Gastrocnemius medialis (tissue), 4 donors: Measurements from ENCODE around the gene SUPT3H. TPM values are rescaled to one million over a fixed set of nuclear protein-coding genes. Genes with fewer than 3 reads are reported as not detected.

ENCODE experiments used
- ATAC-seq, 2 donors: fragments of 150-250 bp; one replicate each; pipeline ENCODE4 v1.9.1; 2016
- DNase-seq, 2 donors: peaks; one replicate each; pipeline ENCODE4 v3.0.0-alpha.2; 2019
- H3K27ac ChIP-seq, 4 donors: fragments of 200-600 bp; sonication (generic); 1 replicate in 1 of 4; 2 replicates in 3 of 4; pipeline ENCODE4 v1.5.1; 2016 to 2018; ENCODE audit warnings: mild to moderate bottlenecking in 2 of 4, moderate library complexity in 1 of 4
- H3K27me3 ChIP-seq, 3 donors: fragments of 200-600 bp; sonication (generic) in 2 of 3; 1 replicate in 1 of 3; 2 replicates in 2 of 3; pipeline versions ENCODE4 v1.5.1 to v1.6.0; 2016 to 2019; ENCODE audit warnings: mild to moderate bottlenecking in 1 of 3, moderate library complexity in 1 of 3
- H3K36me3 ChIP-seq, 2 donors: fragments of 200-600 bp; sonication (generic) in 1 of 2; one replicate each; pipeline ENCODE4 v1.5.1; 2017 to 2018
- H3K4me1 ChIP-seq, 2 donors: fragments of 200-600 bp; sonication (generic) in 1 of 2; one replicate each; pipeline ENCODE4 v1.5.1; 2016 to 2017; ENCODE audit warnings: mild to moderate bottlenecking in 2 of 2
- H3K4me3 ChIP-seq, 4 donors: fragments of 200-600 bp; sonication (generic) in 3 of 4; 1 replicate in 1 of 4; 2 replicates in 3 of 4; pipeline ENCODE4 v1.5.1; 2016 to 2019; ENCODE audit warnings: mild to moderate bottlenecking in 2 of 4
- H3K9me3 ChIP-seq, 3 donors: fragments of 200-600 bp; sonication (generic) in 2 of 3; 1 replicate in 1 of 3; 2 replicates in 2 of 3; pipeline ENCODE4 v1.5.1; 2016 to 2019
- POLR2A ChIP-seq, 2 donors: fragments of 450-650 bp; IDR thresholded peaks; one replicate each; pipeline ENCODE4 v1.6.1; 2017; ENCODE audit warnings: antibody characterized with exemption in 2 of 2, mild to moderate bottlenecking in 2 of 2, moderate library complexity in 2 of 2
- in situ Hi-C, 4 donors: fragments of 200-750 bp; cut with MboI; loops; one replicate each; pipeline versions ENCODE4 v1.15.0 to v1.8.0; 2017; ENCODE audit warnings: low sequenced_read_pairs in 4 of 4
- intact Hi-C: fragments of 100-400 bp; cut with DNase I; formaldehyde crosslinking; loops from one replicate; pipeline ENCODE4 v1.15.1; 2023; ENCODE audit warnings: low total_unique reads
- microRNA counts, 2 donors: library from miRNA; unstranded; fragments of <30 nt; microRNA quantifications; one replicate each; lab custom pipeline; 2016
- microRNA-seq, 2 donors: library from miRNA; unstranded; fragments of <30 nt; microRNA quantifications; one replicate each; pipeline ENCODE4, GENCODE V29; 2016; ENCODE audit warnings: borderline replicate concordance in 2 of 2
- total RNA-seq, 4 donors: library from RNA; depleted of rRNA; stranded (reverse); fragments of >200 nt; gene quantifications; one replicate each; pipeline versions ENCODE4 v1.1.0 to v1.2.3, GENCODE V29; 2016
- TF ChIP-seq, protein P1 (sequence below), 5 experiments: fragments of 450-650 bp in 3 of 5; fragments of 200-600 bp in 2 of 5; sonication (generic) in 2 of 5; IDR thresholded peaks in 4 of 5; conservative IDR thresholded peaks in 1 of 5; 1 replicate in 4 of 5; 2 replicates in 1 of 5; pipeline ENCODE4 v1.5.1; 2016 to 2019; ENCODE audit warnings: antibody characterized with exemption in 5 of 5, mild to moderate bottlenecking in 3 of 5, moderate library complexity in 3 of 5

Gene SUPT3H
- total RNA-seq, 4 donors from 2014 or later: 1.5 to 9.0 (median 4.2) TPM

DNA sequence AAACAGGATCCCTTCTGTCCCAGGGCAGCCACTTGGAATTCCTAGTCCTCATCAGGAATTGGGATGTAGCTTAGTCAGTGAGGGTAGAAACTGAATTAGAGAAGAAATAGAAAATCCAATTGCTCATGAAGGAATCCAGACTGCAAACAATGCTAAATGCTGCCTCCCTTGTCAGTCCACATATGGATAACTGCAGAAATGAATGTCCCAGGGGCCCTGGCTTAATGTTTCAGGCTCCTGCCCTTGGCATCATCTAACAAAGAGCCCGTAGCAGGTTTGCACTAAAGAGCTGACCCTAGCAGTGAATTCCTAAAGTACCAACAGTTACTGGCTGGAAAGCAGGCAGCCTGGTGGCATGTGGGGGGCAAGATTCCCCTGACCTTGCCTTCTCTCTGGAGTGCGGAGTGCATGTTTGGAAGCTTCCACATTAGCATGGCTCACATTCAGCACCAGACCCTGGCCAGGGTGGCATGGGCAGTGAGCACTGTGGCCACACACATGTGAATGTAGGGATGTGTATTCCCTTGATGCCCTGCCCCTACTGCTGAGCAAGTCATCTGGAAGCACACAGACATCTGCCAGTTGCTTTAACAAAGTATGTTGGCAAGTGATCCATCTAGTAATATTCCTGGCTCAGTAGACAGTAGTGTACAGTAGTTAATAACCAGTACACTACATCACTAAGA lies 595.7 kb downstream of the SUPT3H start:
- H3K4me1 ChIP-seq: no peaks in the 10 kb centered on the region
- no peak for DNase-seq
- in situ Hi-C loops (no loop called here), intact Hi-C loops (no loop called here)
- no peaks in the 10 kb centered on the region for H3K9me3 ChIP-seq
- no peak overlapping the region for H3K4me3 ChIP-seq
- no peaks in the 10 kb centered on the region for H3K27me3 ChIP-seq
- ATAC-seq: no peak
- H3K36me3 ChIP-seq: no peaks in the 10 kb centered on the region
- no peak for TF ChIP-seq POLR2A (IDR thresholded peaks at IDR 0.05)
- TF ChIP-seq, protein P1, sequence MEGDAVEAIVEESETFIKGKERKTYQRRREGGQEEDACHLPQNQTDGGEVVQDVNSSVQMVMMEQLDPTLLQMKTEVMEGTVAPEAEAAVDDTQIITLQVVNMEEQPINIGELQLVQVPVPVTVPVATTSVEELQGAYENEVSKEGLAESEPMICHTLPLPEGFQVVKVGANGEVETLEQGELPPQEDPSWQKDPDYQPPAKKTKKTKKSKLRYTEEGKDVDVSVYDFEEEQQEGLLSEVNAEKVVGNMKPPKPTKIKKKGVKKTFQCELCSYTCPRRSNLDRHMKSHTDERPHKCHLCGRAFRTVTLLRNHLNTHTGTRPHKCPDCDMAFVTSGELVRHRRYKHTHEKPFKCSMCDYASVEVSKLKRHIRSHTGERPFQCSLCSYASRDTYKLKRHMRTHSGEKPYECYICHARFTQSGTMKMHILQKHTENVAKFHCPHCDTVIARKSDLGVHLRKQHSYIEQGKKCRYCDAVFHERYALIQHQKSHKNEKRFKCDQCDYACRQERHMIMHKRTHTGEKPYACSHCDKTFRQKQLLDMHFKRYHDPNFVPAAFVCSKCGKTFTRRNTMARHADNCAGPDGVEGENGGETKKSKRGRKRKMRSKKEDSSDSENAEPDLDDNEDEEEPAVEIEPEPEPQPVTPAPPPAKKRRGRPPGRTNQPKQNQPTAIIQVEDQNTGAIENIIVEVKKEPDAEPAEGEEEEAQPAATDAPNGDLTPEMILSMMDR (IDR thresholded peaks at IDR 0.05 in 4 of 5, conservative IDR thresholded peaks at IDR 0.05 in 1 of 5): no peak
- no peak overlapping the region for H3K27ac ChIP-seq

DNA sequence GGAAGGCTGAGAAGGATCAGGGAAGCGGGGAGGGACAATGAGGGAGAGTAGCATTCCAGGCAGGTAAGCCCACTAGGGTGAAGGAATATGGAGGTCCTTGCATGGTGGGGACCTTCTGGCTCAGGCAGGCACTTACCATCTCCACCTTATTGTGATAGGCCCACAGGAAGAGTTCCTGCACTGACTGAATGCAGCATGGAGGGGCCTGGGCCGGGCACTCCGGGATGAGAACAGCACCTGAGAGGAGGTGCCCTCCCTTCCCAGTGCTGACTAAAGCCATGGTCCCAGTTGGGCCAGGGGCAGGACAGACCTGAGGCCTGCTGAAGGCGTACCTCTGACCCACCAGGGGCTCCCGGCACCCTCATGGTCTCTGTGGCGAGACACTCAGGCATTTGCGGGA lies 597.6 kb downstream of the SUPT3H start:
- no peak overlapping the region for H3K27ac ChIP-seq
- H3K9me3 ChIP-seq: no peaks in the 10 kb centered on the region
- intact Hi-C loops: no loop called here
- DNase-seq: no peak
- no peak for ATAC-seq
- no peak for TF ChIP-seq POLR2A (IDR thresholded peaks at IDR 0.05)
- TF ChIP-seq, protein P1 (IDR thresholded peaks at IDR 0.05 in 4 of 5, conservative IDR thresholded peaks at IDR 0.05 in 1 of 5): no peak
- no peaks in the 10 kb centered on the region for H3K36me3 ChIP-seq
- no peaks in the 10 kb centered on the region for H3K4me1 ChIP-seq
- H3K27me3 ChIP-seq: no peaks in the 10 kb centered on the region
- in situ Hi-C loops: no loop called here
- H3K4me3 ChIP-seq: no peak overlapping the region

DNA sequence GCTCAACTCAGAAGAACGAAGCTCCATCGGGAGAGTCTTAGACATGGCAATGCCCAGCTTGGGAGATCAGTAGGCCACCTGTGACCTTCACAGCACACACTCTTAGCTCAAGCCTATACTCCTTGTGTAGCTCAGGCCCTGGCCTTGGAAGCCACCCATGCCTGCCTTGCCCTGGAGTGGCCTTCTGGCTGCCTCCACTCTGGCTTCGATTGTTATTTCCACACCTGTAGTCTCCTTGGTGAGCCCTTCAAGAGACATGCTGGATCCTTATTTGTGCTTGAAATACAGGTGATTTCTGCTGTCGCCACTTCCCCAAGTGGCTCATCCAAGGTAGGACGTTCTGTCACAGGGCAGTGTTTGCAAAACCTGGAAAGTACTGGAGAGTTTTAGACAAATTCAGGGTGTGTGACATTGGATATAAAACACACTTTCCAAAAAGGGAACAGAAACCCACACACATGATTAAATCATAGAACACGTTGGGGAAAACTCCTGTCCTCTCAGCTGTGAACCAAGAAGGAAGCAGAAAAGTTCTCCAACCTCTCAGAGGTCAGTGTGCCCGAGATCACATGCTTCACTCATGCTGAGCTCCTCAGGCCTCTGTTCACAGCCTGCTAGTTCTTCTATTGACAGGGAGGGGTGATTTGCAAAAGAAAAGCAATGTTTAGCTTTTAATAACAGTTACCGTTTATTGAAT lies 598.5 kb downstream of the SUPT3H start:
- Histone ChIP-seq H3K4me1 (no peaks in the 10 kb centered on the region), H3K36me3 (no peaks in the 10 kb centered on the region), H3K27me3 (no peaks in the 10 kb centered on the region), H3K9me3 (no peaks in the 10 kb centered on the region), H3K4me3 (no peak overlapping the region), H3K27ac (no peak overlapping the region)
- DNase-seq (peak in 1 of 2 donors; percentile 25), ATAC-seq (no peak)
- intact Hi-C loops: no loop called here
- TF ChIP-seq, protein P1 (IDR thresholded peaks at IDR 0.05 in 4 of 5, conservative IDR thresholded peaks at IDR 0.05 in 1 of 5): no peak
- TF ChIP-seq POLR2A (IDR thresholded peaks at IDR 0.05): no peak
- in situ Hi-C loops: no loop called here

MicroRNA genes within 50 kb of the gene (microRNA counts, 767-probe panel; counts per million panel counts)
- 356 to 448 counts per million in 2 donors for microRNA hsa-miR-586 (lab: Ali Mortazavi, UCI)

Small RNA genes within 50 kb of the gene (microRNA-seq; reads per million reads assigned to microRNA genes)
- 0 reads per million in 2 donors for gene MIR586

Other genes with a start within 250 kb of the SUPT3H start
- 1 to 10 TPM in 1 of 4 donors, under 1 TPM in 3; 0.78 to 2.0 (median 0.94) TPM for gene RUNX2, start 49.6 kb downstream of the SUPT3H start, total RNA-seq